HG02973 (cell line): Measurements from ENCODE around the gene UBA3.

Source experiments
- ATAC-seq: cut with Tn5 transposase; IDR thresholded peaks from one replicate; pipeline ENCODE4 v1.9.1; 2021; ENCODE audit warnings: moderate library complexity; ENCODE audit not compliant: unreplicated experiment

UBA3 gene

GRCh38 chr3:69080233-69080920 lies at the start of gene UBA3:
UBA3 (minus strand) TSS chr3:69080365; CDS start chr3:69080353, 12 bp downstream.
- ATAC-seq, result peak; percentile 44

- no peak for ATAC-seq
These were observed 49.4 kb upstream of the UBA3 start for GRCh38 chr3:69129531-69129930.

- ATAC-seq, result no peak
These were observed 48.3 kb upstream of the UBA3 start for GRCh38 chr3:69128509-69128908.

GRCh38 chr3:69126999-69127398 lies 46.8 kb upstream of the UBA3 start:
- no peak for ATAC-seq

- ATAC-seq, result no peak
These were observed 46.1 kb upstream of the UBA3 start for GRCh38 chr3:69126216-69126615.

GRCh38 chr3:69122403-69122802 lies 42.2 kb upstream of the UBA3 start, which contains the start of gene LMOD3:
LMOD3 (minus strand) TSS chr3:69122595; CDS start chr3:69122386, 209 bp downstream.
- ATAC-seq, result no peak

GRCh38 chr3:69121950-69122349 lies 41.8 kb upstream of the UBA3 start:
- ATAC-seq, result no peak

GRCh38 chr3:69121513-69121912 lies 41.3 kb upstream of the UBA3 start:
- ATAC-seq, result no peak

- ATAC-seq, result peak; percentile 91
These were observed 40.8 kb upstream of the UBA3 start for GRCh38 chr3:69120879-69121464.

GRCh38 chr3:69119681-69120080 lies 39.5 kb upstream of the UBA3 start:
- ATAC-seq, result no peak

GRCh38 chr3:69119138-69119537 lies 39.0 kb upstream of the UBA3 start:
- ATAC-seq, result no peak

- no peak for ATAC-seq
These were observed 38.4 kb upstream of the UBA3 start for GRCh38 chr3:69118555-69118954.

- no peak for ATAC-seq
These were observed 36.7 kb upstream of the UBA3 start for GRCh38 chr3:69116897-69117296.

GRCh38 chr3:69116162-69116561 lies 36.0 kb upstream of the UBA3 start:
- ATAC-seq, result no peak

GRCh38 chr3:69115731-69116130 lies 35.6 kb upstream of the UBA3 start:
- ATAC-seq, result no peak

- ATAC-seq, result no peak
These were observed 33.4 kb upstream of the UBA3 start for GRCh38 chr3:69113536-69113935.

GRCh38 chr3:69110941-69111546 lies 30.9 kb upstream of the UBA3 start:
- ATAC-seq, result no peak

- ATAC-seq, result no peak
These were observed 28.6 kb upstream of the UBA3 start for GRCh38 chr3:69108811-69109210.

GRCh38 chr3:69107841-69108240 lies 27.7 kb upstream of the UBA3 start:
- ATAC-seq, result no peak

- ATAC-seq, result no peak
These were observed 25.2 kb upstream of the UBA3 start for GRCh38 chr3:69105320-69105719.

GRCh38 chr3:69104586-69104985 lies 24.4 kb upstream of the UBA3 start:
- ATAC-seq, result no peak

- ATAC-seq, result no peak
These were observed 23.0 kb upstream of the UBA3 start for GRCh38 chr3:69103123-69103522.
